ENCODE results near the gene TNF. TPM values are rescaled to one million over a fixed set of nuclear protein-coding genes. Genes with fewer than 3 reads are reported as not detected.
"Not testable (repeated sequence)": the region's sequence is repeated elsewhere in the genome, so short reads cannot be mapped to it uniquely, and the experiment has no call there.

Gene TNF
- total RNA-seq, 1 donor from 2014 or later = 0.47 TPM

- intact Hi-C loops (cut with micrococcal nuclease) = no loop called here
- DNase-seq = no peak
- Histone ChIP-seq H3K36me3 (no peaks in the 10 kb centered on the region), H3K27me3 (ENCODE audit: low read depth) (no peaks in the 10 kb centered on the region), H3K27ac (replicated peaks) (peak overlapping the region; percentile 53), H3K9me3 (replicated peaks) (no peaks in the 10 kb centered on the region), H3K4me1 (peaks cover 27% of the 10 kb centered on the region), H3K4me3 (no peak overlapping the region)
- no peak for TF ChIP-seq CTCF (IDR thresholded peaks at IDR 0.05; ENCODE audit: borderline replicate concordance)
These were observed 10.1 kb downstream of the TNF start for GRCh38 chr6:31585491-31585890.

- H3K4me3 ChIP-seq = peak within 1 kb of the TSS; percentile 29
These were observed 10.6 kb downstream of the TNF start, which contains the start of gene LST1 for GRCh38 chr6:31586008-31586407. TSS of gene LST1 (plus strand) at chr6:31586277. CDS start at chr6:31587300, 1,023 bp downstream.

GRCh38 chr6:31586599-31587281, 11.4 kb downstream of the TNF start:
- intact Hi-C loops (cut with micrococcal nuclease) = no loop called here
- H3K27me3 ChIP-seq (ENCODE audit: low read depth) = no peaks in the 10 kb centered on the region
- H3K4me3 ChIP-seq = peak overlapping the region; percentile 29
- peaks cover 16% of the 10 kb centered on the region for H3K4me1 ChIP-seq
- no peaks in the 10 kb centered on the region for H3K9me3 ChIP-seq (replicated peaks)
- no peaks in the 10 kb centered on the region for H3K36me3 ChIP-seq
- peak overlapping the region; percentile 49 for H3K27ac ChIP-seq (replicated peaks)
- DNase-seq = no peak
- TF ChIP-seq CTCF (IDR thresholded peaks at IDR 0.05; ENCODE audit: borderline replicate concordance) = no peak

More at GRCh38 chr6:31586008-31586407, 10.6 kb downstream of the TNF start, which contains the start of gene LST1:
- intact Hi-C loops (cut with micrococcal nuclease) = no loop called here
- Histone ChIP-seq H3K4me1 (peaks cover 23% of the 10 kb centered on the region), H3K27ac (replicated peaks) (peak within 1 kb of the TSS; percentile 53), H3K9me3 (replicated peaks) (no peaks in the 10 kb centered on the region), H3K36me3 (no peaks in the 10 kb centered on the region), H3K27me3 (ENCODE audit: low read depth) (no peaks in the 10 kb centered on the region)
- TF ChIP-seq CTCF (IDR thresholded peaks at IDR 0.05; ENCODE audit: borderline replicate concordance) = no peak
- no peak for DNase-seq

- peak overlapping the region; percentile 29 for H3K4me3 ChIP-seq
- TF ChIP-seq CTCF (IDR thresholded peaks at IDR 0.05; ENCODE audit: borderline replicate concordance) = no peak
- no peaks in the 10 kb centered on the region for H3K36me3 ChIP-seq
- H3K9me3 ChIP-seq (replicated peaks) = no peaks in the 10 kb centered on the region
- H3K27ac ChIP-seq (replicated peaks) = peak overlapping the region; percentile 49
- intact Hi-C loops (cut with micrococcal nuclease) = no loop called here
- H3K27me3 ChIP-seq (ENCODE audit: low read depth) = no peaks in the 10 kb centered on the region
- peaks cover 3% of the 10 kb centered on the region for H3K4me1 ChIP-seq
- DNase-seq = no peak
These were observed 12.7 kb downstream of the TNF start for GRCh38 chr6:31587791-31588777.

GRCh38 chr6:31588871-31589650, 13.7 kb downstream of the TNF start:
- no peak for TF ChIP-seq CTCF (IDR thresholded peaks at IDR 0.05; ENCODE audit: borderline replicate concordance)
- DNase-seq = no peak
- peaks cover 3% of the 10 kb centered on the region for H3K4me1 ChIP-seq
- no peaks in the 10 kb centered on the region for H3K9me3 ChIP-seq (replicated peaks)
- H3K4me3 ChIP-seq = no peak overlapping the region
- no peak overlapping the region for H3K27ac ChIP-seq (replicated peaks)
- intact Hi-C loops (cut with micrococcal nuclease) = no loop called here
- H3K36me3 ChIP-seq = no peaks in the 10 kb centered on the region
- no peaks in the 10 kb centered on the region for H3K27me3 ChIP-seq (ENCODE audit: low read depth)

- H3K4me1 ChIP-seq; H3K4me3 ChIP-seq; H3K27me3 ChIP-seq (ENCODE audit: low read depth); H3K36me3 ChIP-seq; intact Hi-C loops (cut with micrococcal nuclease); H3K9me3 ChIP-seq (replicated peaks); H3K27ac ChIP-seq (replicated peaks); DNase-seq: not testable (repeated sequence)
These were observed 15.3 kb downstream of the TNF start for GRCh38 chr6:31590691-31591090.

Data from left ventricle myocardium inferior (tissue), 1 donor.